T-helper 2 cell treated with Interferon-gamma antibody and Interleukin-4, amounts not matched to agents 100 ng/mL and 5 ng/mL, for 36 hours (primary cell): ENCODE measurements around the gene GATA5. TPM values are rescaled to one million over a fixed set of nuclear protein-coding genes. Genes with fewer than 3 reads are reported as not detected.
"Not testable (repeated sequence)": the region's sequence is repeated elsewhere in the genome, so short reads cannot be mapped to it uniquely, and the experiment has no call there.

Source experiments
- intact Hi-C: fragments of 100-400 bp; cut with micrococcal nuclease; formaldehyde crosslinking; loops from one replicate; pipeline ENCODE4 v1.15.1; 2023
- total RNA-seq: library from RNA; stranded (reverse); gene quantifications from 2 replicates; pipeline ENCODE4 v1.2.3, GENCODE V29; 2022

The GATA5 gene
- total RNA-seq, 1 donor from 2014 or later, result not detected

DNA sequence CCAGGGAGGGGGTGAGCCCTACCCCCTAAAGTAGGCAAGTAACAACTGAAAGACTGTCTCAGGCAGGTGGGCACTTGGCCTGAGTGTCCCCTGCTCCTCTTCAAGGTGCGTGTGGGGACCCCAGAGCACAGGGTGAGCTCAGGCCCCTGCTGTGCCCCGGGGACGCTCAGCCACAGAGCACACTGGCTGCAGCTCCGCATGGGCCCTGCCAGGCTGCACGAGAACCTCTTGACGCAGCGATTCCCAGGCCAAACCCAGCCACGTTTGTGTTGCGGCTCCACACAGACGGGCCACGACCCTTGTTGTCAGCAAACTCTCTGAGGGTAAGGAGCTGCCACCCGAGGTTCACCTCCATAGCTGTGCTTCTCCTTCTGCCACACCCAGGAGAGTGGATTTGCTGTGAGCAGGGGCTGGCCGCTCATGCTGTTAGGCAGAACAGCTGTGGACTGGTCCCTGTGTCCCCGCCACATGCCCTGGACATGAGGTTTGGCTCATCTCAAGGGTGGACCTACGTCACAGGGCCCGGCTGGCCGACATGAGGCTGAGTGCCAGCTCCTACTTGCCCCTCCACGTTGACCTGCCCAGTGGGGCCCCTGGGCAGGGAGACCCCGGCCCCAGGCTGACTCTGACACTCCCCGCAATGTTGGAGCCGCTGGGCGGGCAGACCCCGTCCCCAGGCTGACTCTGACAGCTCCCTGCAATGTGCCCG lies 29.7 kb upstream of the GATA5 start:
- intact Hi-C loops, result no loop called here

DNA sequence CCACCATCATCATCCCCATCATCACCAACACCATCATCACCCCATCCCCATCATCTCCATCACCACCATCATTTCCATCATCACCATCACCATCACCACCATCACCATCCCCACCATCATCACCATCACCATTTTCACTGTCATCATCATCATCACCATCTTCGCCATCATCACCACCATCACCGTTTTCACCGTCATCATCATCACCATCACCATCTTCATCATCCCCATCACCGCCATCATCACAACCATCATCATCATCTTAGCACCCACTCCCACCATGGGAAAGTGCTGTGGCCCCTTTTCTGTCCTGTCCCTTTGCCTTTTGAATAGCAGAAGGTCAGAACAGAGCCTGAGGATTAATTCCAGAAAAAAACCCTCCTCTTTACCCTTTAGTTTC lies 28.5 kb upstream of the GATA5 start:
- intact Hi-C loops, result loop anchor here (5.0 kb wide), 2 partner anchors 98 to 238 kb away; no protein-coding TSS in a partner anchor

DNA sequence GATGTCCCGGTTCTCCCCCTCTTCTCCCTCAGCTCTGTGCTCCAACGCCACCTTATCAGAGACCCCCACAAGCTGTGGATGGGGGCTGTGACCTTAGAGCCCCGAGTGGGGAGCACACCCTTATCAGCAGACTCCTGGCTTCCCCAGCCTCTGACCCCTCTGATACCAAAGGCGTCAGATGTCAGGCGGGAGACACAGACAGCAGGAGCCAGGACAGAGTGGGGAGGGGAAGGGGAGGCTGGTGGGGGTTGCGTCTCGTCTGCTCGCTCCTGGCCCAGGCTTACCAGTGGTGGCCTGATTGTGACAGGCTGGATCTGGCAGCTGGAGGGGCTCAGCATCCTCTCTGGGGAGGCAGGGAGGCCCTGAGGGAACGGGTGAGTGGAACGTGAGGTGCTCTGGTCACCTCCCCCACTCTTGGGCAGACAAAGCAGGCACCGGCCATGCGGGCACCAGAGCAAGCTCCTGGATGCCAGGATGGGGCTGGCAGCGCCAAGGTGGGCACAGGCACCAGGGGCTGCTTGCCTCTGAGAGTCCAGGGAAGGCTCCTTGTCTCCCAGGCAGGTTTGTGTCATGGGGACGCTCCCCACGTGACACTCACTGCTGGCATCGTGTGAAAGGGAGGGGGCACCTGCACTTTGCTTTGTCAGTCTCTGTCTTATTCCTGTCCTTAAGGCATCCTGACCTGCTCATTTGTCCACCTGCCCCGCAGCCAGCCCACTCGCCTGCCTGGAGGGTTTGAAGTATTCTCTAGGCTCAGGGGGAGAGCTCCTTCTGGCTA lies 27.8 kb upstream of the GATA5 start:
- intact Hi-C loops, result loop anchor here (5.0 kb wide), 2 partner anchors 99 to 239 kb away; no protein-coding TSS in a partner anchor

DNA sequence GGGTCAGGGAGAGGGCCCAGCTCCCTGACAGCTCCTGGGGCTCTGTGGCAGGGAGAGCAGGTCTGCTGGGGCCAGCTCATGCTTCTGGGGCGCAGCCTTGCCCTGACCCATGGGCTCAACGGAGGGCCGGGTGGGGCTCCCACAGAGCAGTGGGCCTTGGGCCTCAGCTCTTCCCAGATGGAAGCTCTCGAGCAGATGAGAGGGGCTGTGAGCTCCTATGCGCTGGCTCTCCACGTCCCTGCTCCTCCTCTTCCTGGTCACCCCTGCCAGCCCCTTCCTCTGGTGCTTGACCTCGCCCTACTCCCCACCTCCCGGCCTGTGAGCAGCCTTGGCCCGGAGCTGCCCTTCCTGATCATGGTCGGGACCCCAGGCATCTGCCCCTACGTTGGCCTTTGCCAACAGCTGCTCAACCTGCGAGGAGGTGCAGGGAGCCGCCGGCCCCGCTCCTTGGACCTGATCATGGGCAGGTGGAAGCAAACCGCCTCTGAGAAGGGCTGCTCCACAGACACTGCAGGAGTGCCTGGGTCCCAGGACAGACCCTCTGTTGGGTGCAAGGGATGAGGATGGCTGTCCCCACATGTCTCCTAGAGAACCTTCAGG lies 26.8 kb upstream of the GATA5 start:
- intact Hi-C loops, result loop anchor here (5.0 kb wide), 2 partner anchors 100 to 240 kb away; no protein-coding TSS in a partner anchor

DNA sequence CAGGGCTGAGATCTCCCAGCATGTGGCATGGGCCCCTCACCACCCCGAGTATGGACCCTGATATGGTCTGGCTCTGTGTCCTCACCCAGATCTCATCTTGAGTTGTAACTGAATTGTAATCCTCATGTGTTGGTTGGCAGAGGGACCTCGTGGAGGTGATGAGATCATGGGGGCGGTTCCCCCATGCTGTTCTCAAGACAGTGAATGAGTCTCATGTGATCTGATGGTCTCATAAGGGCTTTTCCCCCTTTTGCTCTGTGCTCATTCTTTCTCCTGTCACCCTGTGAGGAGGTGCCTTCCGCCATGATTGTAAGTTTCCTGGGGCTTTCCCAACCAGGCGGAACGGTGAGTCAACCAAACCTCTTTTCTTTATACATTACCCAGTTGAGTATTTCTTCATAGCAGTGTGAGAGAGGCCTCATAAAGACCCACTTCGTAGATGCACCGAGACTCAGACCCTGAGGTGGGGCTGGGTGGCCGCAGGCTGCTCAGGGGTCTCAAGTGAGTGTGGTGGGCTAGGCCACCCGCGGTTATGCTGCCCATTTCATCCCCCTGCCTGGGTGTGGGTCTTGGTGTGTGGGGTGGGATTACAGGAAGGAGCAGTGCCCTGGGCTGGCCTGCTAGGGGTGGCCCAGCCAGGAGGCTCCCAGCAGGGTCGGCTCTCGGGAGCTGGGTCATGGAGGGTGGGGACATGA lies 26.2 kb upstream of the GATA5 start:
- intact Hi-C loops, result loop anchor here (5.0 kb wide), 2 partner anchors 100 to 240 kb away; no protein-coding TSS in a partner anchor

DNA sequence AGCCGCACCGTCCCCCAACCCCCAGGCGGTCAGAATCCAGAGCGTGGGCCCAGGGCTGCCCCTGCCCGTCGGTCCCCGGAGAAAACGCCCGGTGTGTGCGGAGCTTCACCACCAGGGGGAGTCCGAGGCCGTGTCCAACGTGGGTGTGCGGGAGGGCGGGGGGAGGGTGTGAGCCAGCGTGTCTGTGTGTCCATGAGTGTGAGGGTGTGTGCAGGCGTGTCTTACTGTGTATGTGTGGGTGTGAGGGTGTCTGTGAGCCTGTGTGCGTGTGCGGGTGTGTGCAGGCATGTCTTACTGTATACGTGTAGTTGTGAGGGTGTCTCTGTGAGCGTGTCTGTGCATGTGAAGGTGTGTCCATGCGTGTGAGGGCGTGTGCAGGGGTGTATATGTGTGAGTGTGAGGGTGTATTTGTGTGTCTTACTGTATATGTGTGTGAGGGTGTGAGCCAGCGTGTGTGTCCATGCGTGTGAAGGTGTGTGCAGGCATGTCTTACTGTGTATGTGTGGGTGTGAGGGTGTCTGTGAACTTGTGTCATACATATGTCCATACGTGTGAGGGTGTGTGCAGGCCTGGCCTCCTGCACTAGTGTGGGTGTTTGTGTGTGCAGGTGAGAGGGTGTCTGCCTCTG lies 24.6 kb upstream of the GATA5 start:
- intact Hi-C loops, result loop anchor here (1.0 to 5.0 kb wide), 5 partner anchors 102 to 308 kb away; no protein-coding TSS in a partner anchor

DNA sequence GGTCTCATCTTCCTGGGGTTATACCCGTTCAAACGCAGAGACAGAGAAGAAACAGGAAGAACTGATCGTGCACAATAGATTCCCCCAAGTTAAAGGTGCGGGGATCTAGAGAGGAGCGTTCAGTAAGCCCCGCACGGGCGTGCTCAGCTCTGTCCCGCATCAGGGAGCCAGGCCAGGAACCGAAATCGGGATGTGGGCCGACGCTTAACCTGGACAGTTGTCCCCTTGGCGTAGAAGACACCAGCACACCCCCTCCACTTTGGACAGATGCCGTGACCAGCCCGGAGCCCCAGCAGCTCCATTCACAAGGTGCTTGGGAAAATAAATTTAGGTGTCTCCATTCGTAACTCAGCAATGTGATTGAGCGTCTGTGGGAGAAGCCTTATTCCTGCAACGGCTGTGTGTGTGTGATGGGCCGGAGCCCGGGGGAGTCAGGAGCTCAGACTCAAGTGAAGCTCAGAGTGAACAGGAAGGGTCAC lies 24.0 kb upstream of the GATA5 start:
- intact Hi-C loops, result loop anchor here (1.0 to 5.0 kb wide), 5 partner anchors 103 to 309 kb away; no protein-coding TSS in a partner anchor

DNA sequence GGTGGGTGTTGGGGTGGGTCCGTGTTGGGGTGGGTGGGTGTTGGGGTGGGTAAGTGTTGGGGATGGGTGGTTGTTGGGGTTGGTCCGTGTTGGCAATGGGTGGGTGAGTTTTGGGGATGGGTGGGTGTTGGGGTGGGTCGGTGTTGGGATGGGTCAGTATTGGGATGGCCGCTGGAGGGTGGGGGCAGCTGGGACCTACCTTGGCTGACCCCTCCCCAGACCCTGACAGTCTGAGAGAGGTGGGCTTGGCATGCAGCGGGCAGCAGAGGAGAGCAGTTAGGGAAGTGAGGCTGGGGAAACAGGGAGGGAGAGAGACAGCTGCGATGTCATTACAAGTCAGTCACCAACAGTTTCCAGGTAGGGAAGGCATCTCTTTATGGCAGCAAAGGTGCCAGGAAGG lies 23.1 kb upstream of the GATA5 start:
- intact Hi-C loops, result no loop called here

DNA sequence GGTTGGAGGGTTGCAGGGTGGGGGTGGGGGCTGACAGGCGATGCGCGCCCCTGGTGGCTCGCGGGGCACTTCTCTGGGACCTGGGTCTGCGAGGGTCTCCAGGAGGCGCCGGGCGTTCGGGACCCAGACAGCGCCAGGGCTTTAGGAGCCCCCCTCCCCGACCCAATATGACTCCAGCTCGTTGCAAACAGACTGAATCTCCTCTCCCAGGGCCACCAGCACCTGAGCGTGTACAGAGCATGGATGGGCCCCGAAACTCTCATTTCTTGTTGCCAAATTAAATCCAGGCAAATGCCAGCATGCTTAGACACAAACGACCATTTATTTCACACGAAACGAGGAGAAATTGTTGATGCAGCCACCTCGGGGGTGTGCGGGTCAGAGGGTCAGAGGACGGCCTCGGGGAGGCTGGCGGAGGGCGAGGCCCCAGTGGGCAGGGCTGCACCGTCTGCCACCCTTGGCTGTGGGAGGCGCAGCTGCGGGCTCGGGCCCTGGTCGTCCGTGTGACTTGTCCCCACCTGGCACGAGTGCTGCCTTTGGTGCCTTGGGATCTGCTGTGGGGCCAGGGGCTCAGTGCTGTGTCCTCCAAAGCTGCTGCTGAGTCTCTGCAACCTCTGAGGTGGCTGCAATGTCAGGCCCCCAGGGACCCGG lies 20.9 kb upstream of the GATA5 start:
- intact Hi-C loops, result no loop called here

DNA sequence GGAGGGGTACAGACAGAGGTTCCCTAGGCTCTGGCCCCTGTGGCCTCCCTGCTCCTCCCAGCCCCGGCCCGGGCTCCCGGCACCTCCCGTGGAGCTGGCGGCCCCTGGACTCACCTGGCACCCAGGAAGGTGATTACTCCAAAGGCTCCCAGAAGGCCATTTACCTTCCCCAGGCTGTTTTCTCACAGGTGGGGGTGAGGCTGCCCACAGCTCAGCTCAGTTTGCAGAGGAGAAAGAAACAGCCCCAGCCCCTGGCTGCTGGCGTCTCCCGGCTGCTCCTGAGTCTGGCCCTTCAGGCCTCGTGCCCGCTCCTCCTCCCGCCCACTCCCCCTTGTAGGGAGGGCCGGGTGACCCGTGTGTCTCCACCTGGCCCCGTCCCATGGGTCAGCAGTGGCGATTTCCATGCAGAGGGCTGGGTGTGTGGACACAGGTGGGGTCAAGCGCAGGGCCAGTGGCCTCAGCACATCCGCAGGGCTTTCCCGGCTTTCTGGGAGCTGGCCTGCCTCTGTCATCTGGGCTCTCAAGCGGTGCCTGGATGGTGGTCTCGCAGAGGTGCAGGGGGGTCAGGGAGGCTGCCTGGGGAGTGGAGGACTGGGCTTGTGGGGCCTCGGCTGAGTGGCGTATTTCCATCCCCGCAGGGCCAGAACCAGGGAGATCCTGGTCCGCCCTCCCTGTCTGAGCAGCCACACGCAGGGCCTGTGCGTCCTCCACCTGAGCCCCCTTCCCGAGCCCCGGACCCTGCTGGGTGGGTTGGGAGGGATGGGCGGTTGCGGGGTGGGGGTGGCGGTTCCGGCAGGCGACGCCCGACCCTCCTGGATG lies 20.2 kb upstream of the GATA5 start:
- intact Hi-C loops, result no loop called here

DNA sequence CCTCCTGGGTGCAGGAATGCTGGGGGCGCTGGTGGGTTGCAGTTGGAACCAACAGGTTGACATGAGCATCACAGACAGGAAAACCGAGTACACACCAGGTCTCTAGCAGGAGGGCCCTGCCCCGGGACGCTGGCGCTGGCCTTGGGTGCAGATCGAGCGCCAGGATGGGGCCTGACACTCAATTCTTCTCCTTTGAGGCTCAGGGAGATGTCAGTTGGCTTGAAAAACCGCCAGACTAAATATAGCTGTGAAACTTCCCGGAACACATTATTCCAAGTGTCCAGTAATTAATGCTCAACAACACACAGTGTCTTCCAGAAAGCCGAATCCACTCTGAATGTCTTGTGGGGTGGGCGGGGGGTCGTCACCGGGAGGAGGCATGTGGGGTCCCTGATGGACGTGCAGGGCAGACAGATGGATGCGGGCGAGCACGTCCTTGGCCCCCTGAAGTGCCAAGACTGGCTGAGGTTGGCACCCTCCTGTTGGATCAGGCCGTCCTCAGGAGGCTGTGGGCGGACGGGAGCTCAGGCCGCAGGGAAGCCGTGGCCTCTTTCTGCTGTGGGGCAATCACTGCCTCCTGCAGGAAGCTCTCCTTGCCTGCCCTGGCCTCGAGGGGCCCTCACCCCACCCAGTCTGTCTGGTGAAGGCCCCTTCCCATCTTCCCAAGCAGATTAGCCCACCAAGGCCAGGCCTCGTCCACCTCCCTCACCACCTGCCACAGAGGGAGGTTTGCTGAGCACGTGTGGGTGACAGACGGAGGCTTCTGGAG lies 19.4 kb upstream of the GATA5 start:
- intact Hi-C loops, result no loop called here

DNA sequence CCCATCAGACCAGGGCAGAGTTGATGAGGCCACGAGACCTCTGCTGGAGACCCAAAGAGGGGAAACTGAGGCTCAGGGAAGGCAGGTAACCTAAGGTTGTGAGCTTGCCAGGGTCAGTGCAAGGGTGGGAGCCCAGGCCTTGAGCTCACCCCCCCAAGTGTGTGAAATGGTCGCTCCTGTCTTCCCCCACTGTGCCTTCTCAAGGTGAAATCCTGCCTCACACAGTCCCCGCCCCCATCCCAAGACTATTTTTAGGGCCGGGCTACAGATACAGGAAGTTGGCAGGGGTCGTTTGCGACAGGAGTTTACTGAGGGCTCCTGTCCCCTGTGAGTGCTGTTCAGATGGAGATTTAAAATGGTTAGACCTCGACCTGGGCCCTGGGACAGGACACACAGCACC lies 18.7 kb upstream of the GATA5 start:
- intact Hi-C loops, result no loop called here

DNA sequence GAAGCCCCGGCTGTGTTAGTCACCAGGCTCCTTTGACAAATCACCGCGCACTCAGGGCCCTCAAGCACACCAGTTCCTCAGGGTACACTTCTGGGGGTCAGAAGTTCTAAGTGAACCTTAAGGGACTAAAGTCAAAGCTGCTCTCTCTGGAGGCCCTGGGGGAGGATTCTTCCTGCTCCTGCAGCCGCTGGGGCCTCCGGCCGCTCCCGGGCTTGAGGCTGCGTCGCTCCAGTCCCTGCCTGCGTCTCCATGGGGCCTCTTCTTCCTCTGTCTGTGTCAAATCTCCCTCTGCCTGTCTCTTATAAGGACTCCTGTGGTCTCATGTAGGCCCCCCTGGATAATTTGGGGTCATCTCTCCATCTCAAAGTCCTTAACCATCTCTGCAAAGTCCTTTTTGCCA lies 18.1 kb upstream of the GATA5 start:
- intact Hi-C loops, result no loop called here

DNA sequence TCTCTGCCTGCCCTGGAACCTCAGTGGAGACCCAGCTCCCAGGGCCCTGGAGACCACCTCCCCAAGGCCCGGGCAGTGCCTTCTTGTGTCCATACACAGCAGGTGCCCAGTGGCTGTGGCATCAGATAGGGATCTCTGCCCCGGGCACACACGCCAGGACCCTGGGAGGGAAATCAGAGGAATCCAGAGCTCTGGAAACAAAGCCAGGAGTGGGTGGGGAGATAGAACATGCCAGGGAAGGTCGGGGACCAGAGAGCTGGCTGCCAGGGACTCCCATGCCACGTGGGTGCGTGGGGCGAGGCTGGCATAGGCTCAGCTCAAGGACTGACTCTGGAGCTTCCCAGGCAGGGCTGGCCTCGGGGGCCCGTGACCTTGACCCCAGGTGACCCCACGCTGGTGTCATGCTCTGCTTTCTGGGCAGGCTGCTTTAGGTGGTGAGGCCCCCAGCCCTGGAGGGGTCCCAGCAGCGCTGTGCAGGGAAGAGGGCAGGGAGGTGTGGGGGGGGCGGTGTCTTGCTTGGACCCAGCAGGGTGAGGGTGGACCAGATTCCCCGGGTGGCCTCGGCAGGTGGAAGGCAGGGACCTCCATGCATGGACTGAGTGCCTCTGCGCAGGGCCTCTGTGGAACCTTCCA lies 17.6 kb upstream of the GATA5 start:
- intact Hi-C loops, result no loop called here

DNA sequence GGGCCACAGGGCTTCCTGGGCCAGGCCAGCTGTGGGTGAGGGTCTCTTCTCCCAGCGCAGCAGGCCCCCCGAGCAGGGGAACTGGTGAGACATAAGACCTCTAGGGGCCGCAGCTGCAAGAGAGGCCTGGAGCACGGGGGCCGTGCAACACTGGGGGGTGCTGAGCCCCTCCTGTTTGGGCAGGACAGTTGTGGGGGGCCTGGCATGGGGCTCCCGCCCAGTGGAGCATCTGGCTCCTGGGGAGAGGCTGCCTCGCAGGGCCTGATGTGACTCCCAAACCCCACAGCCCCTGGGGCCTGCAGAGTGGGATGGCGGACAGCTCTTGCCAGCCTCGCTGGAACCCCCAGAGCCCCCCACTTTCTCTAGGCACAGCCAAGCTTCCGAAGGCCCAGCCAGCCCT lies 16.9 kb upstream of the GATA5 start:
- intact Hi-C loops, result no loop called here

DNA sequence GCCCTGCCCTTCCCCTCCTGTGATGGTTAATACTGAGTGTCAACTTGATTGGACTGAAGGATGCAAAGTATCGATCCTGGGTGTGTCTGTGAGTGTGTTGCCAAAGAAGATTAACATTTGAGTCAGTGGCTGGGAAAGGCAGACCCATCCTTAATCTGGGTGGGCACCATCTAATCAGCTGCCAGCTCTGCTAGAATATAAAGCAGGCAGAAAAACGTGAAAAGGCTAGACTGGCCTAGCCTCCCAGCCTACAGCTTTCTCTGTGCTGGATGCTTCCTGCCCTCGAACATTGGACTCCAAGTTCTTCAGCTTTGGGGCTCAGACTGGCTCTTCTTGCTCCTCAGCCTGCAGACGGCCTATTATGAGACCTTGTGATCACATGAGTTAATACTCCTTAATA lies 15.0 kb upstream of the GATA5 start:
- intact Hi-C loops, result not testable (repeated sequence)

DNA sequence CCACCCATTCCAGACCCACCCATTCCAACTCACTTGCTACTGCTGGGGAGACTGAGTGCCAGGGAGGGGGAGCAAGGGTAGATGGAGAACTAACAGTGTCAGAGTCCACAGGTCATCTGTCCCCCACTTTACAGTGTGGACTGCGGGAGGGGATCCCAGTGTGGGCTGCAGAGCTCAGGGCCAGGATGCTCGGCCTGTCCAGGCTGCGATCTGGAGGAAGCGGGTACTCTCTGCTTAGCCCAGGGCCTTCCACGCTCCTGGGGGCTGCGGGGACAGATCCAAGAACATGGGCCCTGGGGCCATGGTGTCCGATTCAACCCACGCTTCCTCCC lies 14.1 kb upstream of the GATA5 start:
- intact Hi-C loops, result no loop called here

DNA sequence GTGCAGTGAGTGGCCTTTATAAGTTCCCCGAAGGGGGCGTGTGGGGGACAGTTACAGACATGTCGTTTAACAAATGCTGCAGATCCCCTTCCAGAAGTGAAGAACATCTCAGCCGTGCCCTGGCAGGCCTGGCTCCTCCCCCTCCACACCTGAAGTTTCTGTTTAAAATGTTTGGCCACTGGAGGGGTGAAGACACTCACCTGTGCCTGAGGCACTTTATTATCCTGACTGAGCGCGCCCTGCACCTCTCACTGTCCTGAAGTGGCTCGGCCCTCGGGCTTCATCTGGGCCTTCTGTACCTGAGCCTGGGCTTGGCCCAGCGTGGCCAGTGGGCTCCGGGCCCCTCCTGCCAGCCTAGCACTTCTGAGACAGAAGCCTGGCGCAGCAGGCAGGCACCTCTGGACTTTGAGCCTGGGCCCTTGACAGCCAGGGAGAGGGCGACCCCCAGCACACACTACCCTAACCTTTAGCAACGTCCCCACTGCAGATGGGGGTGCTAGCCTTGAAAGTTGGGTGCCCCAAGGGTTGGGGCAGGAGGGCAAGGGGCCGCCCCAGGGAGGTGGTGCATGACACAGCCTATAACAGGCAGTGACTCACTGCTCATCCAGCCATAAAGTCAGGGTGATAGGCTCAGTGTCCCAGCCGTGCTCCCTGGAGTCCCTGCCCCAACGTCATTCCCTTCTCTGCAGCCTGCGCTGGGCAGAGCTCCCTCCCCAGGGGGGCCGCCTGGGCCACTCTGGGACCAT lies 13.6 kb upstream of the GATA5 start:
- intact Hi-C loops, result no loop called here
